GM12874 (cell line): ENCODE data around the gene CAT.

Source experiments
- CTCF ChIP-seq: IDR thresholded peaks from 2 replicates; pipeline ENCODE4 v1.5.1; 2011; ENCODE audit warnings: low read depth, mild to moderate bottlenecking, control low read depth, low read length, moderate library complexity; ENCODE audit not compliant: insufficient read depth

Gene CAT

GRCh38 chr11:34521265-34521664 lies 82.5 kb downstream of the CAT start:
- TF ChIP-seq CTCF, result no peak
